ENCODE results near the gene TRAF1.

DNA sequence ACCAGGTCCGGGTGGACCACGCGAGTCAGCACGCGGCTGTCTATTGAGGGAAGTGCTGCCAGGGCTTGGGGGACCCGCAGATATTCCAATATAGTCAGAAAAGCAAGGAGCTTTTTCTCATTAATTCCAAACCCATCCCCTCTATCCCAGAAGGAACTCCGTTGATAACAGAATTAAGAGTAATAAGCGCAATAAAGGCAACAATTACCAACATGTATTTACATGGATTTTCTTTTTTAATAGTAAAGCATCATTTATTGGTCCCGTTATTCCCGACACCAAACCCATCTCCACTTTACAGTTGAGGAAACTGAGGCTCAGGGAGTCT, 57.3 kb downstream of the TRAF1 start:
- TF ChIP-seq, protein P1, sequence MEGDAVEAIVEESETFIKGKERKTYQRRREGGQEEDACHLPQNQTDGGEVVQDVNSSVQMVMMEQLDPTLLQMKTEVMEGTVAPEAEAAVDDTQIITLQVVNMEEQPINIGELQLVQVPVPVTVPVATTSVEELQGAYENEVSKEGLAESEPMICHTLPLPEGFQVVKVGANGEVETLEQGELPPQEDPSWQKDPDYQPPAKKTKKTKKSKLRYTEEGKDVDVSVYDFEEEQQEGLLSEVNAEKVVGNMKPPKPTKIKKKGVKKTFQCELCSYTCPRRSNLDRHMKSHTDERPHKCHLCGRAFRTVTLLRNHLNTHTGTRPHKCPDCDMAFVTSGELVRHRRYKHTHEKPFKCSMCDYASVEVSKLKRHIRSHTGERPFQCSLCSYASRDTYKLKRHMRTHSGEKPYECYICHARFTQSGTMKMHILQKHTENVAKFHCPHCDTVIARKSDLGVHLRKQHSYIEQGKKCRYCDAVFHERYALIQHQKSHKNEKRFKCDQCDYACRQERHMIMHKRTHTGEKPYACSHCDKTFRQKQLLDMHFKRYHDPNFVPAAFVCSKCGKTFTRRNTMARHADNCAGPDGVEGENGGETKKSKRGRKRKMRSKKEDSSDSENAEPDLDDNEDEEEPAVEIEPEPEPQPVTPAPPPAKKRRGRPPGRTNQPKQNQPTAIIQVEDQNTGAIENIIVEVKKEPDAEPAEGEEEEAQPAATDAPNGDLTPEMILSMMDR (IDR thresholded peaks at IDR 0.05), result no peak
- TF ChIP-seq EP300 (IDR thresholded peaks at IDR 0.05) (no peak), POLR2A (IDR thresholded peaks at IDR 0.05) (no peak)

Measured in tibial nerve (tissue), 4 donors.